NB4 (cell line): ENCODE measurements around the gene PHF14.

Source experiments
- POLR2A ChIP-seq: IDR thresholded peaks from 2 replicates; pipeline ENCODE4 v1.6.1; 2011; ENCODE audit warnings: mild to moderate bottlenecking; ENCODE audit not compliant: insufficient read length; ENCODE audit errors: extremely low read depth
- TF ChIP-seq, protein P1 (sequence below): IDR thresholded peaks from one replicate; pipeline ENCODE4 v1.5.1; 2012; ENCODE audit warnings: low read depth, low read length

- TF ChIP-seq POLR2A: no peak
- TF ChIP-seq, protein P1, sequence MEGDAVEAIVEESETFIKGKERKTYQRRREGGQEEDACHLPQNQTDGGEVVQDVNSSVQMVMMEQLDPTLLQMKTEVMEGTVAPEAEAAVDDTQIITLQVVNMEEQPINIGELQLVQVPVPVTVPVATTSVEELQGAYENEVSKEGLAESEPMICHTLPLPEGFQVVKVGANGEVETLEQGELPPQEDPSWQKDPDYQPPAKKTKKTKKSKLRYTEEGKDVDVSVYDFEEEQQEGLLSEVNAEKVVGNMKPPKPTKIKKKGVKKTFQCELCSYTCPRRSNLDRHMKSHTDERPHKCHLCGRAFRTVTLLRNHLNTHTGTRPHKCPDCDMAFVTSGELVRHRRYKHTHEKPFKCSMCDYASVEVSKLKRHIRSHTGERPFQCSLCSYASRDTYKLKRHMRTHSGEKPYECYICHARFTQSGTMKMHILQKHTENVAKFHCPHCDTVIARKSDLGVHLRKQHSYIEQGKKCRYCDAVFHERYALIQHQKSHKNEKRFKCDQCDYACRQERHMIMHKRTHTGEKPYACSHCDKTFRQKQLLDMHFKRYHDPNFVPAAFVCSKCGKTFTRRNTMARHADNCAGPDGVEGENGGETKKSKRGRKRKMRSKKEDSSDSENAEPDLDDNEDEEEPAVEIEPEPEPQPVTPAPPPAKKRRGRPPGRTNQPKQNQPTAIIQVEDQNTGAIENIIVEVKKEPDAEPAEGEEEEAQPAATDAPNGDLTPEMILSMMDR: no peak
Measured at GRCh38 chr7:11203683-11204082, 230.0 kb downstream of the PHF14 start.
